Smooth muscle cell of the brain vasculature (primary cell): ENCODE data around the gene SRSF6.
A peak's percentile ranks its signal among the peaks of the same experiment; 100 is the strongest.
"Not testable (repeated sequence)": the region's sequence is repeated elsewhere in the genome, so short reads cannot be mapped to it uniquely, and the experiment has no call there.

Source experiments
- DNase-seq: peaks from one replicate; pipeline ENCODE4 v3.0.0-alpha.2; 2012; ENCODE audit warnings: low read depth, low spot score

SRSF6 gene

DNA sequence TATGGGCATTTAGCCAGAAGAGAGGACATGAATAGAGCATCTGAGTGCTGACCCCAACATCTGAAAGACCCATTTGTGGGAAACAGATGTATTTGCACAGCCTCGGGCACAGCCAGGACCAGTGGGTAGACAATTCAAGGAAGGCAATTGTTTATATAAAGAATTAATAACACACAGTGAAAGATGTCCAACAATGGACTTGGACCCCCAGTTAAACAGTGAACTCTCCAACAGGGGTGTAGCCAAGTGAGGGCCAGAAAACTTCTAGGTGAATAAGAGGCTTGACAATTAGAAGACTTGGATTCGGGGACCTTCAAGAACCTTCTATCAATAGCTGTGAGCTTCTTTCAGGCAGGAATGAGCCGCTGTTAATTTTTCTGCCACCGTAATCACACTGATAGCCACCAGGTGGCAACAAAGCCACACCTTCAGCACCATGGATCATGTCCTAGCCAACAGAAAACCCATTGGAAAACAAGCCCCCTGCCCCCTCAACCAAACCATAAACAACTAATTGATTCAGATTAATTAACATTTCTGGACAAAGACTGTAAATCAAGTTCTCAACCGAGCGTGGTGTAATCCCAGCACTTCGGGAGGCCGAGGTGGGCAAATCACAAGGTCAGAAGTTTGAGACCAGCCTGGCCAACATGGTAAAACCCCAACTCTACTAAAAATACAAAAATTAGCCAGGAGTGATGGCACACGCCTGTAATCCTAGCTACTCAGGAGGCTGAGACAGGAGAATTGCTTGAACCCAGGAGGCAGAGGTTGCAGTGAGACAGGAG is 8.8 kb upstream of the SRSF6 start:
- DNase-seq: no peak

DNA sequence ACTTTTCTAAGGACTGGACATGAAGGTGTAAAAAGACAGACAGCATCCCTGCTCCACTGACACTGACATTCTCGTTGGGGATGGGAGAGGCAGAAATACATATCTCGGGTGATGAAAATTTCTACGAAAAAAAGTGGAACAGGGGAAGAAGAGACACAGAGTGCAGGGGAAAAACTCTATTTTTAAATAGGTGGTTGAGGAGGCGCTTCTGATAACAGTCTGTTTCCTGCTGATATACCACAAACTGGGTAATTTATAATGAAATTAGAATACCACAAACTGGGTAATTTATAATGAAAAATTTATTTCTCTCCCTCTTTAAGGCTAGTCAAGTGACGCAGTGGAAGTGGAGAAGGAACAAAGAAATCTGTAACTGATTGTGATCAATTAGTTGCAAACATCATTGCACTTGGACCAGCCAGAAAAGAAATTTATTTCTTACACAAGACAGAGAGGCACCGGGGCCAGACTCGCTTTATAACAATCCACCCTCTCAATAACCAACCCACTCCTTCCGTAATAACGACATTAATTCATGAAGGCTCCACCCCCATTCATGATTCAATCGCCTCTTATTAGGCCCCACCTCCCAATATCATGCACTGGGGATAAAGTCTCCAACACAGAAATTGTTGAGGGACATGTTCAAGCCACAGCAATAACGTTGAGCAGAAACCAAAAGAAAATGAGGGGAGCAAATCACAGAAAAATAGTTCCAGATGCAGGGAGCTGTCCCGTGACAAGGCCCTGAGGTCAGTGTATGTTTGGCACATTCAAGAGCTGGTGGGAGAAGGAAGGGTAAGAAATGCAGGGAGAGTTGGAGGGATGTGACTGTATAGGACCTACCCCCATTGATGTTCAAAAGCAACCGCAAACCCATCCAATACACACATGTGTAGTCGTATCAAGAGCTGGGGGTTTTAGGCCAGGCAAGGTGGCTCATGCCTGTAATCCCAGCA is 6.6 kb upstream of the SRSF6 start:
- DNase-seq: no peak

DNA sequence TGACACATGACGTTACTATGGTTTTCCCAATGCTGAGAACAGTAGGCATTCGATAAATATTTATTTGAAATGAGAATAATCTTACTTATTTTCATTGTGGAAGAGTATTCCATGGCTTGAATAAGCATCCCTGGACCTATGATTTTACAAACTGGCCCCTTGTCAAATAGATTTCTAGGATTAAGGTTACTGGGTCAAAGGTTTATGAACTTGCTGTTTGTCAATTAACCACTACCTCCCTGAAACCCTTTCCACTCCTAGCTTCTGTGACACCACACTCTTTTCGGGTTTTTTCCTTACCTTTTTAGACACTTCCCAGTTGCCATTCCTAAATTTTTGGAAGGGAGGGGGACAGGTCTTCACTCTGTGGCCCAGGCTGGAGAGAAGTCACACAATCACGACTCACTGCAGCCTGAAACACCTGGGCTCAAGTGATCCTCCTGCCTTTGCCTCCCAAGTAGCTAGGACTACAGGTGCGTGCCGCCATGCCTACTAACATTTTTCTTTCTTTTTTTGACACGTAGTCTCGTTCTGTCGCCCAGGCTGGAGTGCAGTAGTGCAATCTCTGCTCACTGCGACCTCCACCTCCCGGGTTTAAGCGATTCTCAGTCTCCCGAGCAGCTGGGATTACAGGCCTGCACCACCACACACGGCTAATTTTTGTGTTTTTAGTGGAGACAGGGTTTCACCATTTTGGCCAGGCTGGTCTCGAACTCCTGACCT is 5.1 kb upstream of the SRSF6 start:
- DNase-seq: no peak

DNA sequence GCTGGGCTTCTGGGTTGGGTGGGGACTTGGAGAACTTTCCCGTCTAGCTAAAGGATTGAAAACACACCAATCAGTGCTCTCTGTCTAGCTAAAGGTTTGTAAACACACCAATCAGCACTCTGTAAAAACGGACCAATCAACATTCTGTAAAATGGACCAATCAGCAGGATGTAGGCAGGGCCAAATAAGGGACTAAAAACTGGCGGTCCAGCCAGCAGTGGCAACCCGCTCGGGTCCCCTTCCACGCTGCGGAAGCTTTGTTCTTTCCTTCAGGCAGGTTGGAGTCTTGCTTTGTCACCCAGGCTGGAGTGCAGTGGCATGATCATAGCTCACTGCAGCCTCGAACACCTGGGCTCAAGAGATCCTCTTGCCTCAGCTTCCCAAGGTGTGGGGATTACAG is 1.4 kb upstream of the SRSF6 start:
- not testable (repeated sequence) for DNase-seq

DNA sequence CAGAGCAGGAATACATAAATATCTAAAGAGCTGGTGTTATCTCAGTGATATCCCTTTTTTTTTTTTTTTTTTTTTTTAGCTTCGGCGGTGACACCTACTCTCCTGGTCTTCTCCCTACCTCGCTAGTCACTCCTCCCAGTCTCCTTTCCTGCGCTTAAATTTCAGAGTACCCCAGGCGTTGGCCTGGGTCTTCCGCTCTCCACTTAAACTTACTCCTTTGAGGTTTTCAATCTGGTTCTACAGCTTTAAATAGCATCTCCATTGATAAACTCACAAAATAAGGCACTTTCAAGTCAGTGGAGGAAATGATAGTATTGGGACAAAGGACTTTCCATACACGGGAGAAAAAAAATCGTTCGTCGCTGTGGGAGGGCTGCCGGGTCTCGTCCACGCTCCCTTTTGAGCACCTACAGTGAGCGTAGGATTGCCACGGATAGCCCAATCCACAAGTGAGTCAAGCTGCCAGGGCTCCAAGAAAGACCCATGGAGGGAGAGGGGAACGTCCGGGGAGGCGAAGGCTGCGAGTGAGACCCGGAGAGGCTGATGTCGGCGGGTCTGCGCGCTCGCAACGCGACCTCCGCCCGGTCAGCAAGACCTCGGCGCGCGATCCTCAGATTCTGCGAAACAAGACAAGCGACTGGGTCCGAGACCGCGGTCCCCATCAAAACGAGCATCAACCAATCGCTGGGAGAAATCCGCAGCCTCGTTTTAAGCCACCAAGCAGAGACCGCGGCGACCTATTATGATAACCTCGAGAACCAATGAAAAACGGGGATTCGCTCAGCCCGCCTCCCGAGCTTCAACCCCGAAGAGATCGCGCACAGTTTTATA is 672 bp upstream of the SRSF6 start:
- peak; percentile 85 for DNase-seq

DNA sequence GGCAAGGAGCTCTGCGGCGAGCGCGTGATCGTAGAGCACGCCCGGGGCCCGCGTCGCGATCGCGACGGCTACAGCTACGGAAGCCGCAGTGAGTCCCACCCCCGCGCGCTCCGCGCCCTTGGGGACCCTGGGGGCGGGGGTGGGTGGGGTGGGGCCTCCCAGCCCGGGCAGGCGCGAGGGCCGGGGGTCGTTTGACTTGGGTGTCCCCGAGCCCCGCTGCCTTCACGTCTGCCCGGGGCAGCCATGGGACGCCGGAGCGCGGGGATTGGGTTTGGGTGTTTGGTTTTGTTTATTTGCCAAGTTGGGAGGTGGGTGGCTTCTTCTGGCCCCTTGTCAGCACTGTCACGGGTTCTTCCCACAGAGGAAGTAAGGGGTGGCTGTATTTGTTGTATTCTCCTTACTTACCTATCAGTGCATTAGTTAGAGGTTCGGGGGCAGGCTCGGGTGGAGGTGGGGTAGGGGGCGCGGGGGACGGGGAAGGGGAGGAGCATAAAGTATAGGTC is 777 bp downstream of the SRSF6 start:
- DNase-seq: no peak

DNA sequence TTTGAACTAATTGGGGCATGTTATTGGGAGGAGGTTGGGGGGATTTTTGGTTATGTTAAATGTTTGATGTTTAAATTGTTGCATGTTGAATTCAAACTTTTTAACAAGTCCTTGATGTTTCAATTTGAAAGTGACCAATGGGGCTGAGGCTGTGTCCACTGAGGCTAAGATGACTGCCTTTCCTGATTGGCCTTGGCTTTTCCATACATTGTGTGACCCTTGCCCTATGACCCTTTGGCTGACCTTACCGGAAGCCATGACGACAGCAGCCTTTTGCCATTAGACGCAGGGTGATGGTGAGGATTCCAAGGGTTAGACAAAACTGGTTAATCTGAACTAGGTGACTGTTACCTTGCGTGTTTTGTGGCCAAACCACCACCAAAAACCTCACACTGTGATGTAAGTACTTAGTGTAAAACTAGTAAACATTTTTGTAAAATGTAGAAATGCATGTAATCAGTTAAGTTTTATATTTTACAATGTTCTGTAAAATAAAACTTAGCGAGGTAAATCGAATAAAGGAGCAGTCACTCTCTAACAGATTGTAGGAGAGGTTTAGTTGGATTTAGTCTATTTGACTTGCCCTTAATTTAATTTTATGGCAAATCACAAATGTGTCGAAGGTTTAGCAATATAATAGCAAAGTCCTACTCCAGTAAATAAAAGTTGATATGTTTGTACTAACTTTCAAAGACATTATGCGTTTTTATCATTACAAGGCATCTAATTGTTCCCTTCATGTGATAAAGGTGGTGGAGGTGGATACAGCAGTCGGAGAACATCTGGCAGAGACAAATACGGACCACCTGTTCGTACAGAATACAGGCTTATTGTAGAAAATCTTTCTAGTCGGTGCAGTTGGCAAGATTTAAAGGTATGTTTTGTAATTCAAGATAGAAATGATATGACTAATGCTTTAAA is 1.6 kb downstream of the SRSF6 start:
- no peak for DNase-seq

DNA sequence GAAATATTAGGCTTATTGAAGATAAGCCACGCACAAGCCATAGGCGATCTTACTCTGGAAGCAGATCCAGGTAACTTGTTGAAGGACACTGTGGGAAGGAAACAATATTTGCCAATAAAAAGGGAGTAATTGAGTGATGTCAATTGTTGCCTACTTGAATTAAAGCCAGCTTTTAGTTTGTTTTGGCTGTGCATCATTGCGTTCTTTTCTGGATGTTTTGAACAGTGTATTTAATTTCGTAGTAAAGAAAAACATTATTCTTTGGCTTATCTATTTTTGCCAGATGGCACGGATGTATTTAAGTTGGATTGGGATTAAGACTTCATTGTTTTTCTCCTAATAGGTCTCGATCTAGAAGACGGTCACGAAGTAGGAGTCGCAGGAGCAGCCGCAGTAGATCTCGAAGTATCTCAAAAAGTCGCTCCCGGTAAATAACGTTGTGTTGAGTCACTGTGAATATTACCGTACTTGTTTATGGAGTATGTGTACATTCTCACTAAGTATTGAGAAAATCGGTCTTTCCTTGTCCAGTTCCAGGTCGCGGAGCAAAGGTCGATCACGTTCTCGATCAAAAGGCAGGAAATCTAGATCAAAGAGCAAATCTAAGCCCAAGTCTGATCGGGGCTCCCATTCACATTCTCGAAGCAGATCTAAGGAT is 2.6 kb downstream of the SRSF6 start:
- no peak for DNase-seq

DNA sequence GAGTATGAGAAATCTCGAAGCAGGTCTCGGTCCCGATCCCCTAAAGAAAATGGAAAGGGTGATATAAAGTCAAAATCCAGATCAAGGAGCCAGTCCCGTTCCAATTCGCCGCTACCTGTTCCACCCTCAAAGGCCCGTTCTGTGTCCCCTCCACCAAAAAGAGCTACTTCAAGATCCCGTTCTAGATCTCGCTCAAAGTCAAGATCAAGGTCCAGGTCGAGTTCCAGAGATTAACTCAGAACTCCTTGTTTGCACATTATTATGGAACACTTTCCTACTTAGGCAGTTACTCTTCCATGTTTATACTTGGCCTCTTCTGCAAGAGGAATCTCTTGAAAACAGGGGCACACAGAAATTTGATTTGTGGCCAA is 3.1 kb downstream of the SRSF6 start:
- DNase-seq: no peak

DNA sequence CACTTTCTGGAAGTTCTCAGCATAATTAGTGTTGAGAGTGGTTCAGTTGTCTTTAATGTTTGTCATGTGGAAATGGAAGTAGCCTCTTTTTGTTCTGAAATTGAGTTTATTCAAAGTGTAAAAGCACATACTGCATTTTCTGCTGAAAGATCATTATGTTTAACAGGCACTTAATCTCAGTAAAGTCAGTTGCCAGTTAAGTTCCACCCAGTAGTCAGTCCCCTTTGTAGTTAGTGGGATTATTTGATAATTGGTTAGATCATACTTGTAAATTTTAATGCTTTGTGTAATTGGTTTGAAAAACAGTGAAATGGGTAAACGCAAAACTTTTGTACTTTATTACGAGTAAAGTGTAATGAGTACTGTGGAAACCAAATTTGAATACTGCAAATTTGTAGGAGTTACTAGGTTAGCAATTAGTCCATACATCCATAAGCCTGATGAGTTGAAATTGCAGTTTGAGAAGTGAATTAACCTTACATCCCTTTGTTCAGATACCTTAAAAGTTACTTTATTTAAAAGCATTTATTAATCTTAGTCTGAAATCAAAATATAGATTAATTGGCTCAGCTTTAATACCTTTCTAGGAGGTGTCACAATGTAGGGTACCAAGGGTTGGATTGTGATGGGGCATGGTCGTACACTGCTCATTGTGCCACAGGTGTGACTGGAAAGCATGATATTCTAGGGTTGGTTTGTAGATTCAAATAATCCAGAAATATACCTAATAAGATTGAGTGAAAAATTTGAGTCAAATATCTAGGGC is 4.4 kb downstream of the SRSF6 start:
- DNase-seq: no peak

DNA sequence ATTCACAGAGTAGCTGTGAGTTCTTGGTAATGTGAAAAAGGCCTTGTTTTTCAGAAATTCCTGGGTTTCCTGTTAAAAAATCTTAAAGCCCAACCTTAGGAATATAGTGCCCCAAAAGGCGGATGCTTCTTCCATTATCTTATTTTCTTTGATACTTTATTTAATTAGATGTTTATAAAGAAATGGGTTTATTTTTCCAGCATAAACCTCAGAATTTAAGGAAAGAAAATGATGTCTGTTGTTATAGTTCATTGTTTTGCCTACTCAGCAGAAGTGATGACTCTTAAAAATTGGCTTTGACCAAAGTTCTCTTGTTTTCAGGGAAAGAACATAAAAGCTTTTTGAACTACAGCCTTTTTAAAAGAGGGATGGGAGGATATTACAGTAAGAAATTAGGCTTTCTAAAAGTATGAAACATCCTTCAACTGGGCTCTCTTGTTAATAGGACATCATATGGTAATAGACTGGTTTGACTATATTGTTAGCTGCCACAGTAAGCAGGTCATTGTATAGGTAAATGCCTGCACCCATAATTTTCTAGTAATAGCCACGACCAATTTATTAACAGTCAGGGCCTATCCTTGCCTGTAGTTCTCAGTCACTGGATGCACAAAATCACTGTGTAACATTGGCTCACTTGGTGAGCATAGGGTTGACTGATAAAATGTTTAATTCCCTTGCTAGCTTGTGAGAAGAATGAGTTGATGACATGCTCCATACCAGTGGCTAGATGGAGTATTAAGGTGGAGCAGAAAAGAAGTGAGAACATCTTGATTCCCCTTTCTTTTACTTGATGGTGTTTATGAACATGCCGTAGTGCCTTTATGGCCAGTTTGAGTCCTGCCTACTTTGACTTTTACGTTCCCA is 5.2 kb downstream of the SRSF6 start:
- DNase-seq: no peak

DNA sequence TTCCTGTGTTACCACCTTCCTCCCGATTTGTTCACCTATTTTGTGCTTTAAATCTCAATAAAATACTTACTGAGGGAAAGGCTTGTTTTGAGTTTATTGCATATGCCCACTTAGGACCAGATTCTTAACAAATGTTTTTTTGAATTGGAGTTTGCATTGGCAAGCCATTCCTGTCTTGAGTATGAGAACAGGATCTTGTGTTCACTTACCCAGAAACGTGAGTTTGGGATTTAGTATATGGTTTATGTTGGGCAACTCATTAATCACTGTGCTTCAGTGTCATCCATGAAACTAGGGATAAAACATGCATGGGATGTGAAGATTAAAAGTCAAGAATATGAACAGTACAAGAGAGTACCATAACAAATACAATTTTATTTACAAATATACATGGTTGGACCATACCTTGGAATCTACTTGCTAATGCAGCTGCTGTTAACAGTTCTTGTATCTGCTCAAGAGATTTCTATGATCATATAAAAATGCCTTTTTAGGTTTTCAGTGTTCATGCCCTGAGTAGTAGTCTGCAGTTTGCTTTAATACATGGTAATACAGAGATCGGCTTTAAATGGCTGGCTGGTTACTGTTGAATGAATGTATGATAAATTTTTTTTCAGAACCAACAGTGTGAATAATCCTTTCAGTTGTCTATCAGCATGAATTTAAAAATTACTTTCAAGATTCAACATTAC is 6.0 kb downstream of the SRSF6 start:
- DNase-seq: no peak

DNA sequence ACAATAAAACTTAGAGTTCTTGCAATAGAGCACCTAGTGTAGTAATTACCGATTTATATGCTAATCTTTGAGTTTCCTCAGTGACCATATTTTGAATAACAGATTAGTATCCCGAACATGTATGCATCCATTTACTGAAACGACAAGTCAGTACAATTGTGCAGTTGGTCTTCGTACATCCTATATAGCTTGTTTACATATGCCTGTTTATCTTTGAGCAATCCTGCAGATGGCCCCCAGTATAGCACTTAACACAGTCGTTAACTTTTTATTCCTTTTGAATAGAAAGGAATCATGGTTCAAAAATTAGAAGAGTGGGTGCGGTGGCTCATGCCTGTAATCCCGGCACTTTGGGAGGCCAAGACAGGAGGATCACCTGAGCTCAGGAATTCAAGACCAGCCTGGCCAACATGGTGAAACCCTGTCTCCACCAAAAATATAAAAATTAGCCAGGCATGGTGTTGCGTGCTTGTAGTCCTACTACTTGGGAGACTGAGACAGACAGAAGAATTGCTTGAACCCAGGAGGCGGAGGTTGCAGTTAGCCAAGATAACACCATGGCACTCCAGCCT is 6.6 kb downstream of the SRSF6 start:
- no peak for DNase-seq

DNA sequence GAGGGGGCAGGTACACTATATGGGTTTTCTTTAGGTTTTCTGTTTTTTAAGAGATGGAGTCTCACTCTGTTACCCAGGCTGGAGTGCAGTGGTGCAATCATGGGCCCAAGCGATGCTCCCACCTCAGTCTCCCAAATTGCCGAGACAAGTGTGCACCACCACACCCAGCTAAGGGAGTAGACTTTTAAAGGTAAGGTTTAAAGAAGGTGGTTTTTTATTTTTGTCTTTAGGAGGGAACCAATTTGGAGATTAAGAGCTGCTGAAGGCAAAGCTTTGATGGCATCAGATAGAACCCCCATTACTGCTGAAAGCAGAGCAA is 7.9 kb downstream of the SRSF6 start:
- DNase-seq: no peak

DNA sequence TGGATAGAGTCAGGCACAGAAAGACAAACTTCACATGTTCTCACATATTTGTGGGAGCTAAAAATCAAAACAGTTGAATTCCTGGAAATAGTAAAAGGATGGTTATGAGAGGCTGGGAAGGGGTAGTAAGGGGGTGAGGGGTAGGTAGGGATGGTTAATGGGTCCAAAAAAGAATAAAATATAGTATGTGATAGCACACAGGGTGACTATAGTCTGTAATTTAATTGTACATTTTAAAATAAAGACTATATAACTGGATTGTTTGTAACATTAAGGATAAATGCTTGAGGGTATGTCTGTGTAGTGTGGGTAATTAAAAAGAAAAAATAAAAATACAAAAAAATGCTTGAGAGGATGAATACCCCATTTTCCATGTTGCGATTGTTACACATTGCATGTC is 9.9 kb downstream of the SRSF6 start:
- no peak for DNase-seq

DNA sequence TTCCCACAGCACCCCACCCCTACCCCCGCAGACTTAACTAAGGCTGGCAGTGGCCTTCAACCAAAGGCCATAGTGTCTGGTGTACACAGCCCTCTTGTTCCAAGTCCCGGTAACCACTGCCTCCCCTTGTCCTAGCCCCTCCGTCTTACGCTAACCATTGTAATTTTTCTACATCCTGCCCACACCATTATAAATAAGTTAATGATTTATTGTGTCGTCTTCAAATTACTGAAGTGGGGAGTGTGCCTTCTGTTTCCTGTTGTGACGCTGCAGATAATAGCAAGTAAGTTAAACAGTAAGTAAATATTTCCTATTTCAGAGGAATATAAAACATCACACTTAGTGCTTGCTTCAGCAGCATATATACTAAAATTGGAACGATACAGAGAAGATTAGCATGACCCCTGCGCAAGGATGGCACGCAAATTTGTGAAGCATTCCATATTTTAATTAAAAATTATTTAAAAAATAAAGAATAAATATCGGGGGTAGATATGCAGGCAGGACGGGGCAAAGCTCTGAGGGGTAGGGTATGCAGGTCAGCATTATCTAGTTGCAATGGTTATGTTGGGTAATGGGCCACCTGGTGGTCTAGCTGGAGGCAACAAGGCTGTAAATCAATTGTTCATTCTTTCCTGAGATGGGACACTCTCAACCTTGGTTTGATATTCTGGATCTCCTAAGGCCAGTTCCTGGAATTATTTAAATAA is 15.1 kb downstream of the SRSF6 start:
- DNase-seq: no peak

DNA sequence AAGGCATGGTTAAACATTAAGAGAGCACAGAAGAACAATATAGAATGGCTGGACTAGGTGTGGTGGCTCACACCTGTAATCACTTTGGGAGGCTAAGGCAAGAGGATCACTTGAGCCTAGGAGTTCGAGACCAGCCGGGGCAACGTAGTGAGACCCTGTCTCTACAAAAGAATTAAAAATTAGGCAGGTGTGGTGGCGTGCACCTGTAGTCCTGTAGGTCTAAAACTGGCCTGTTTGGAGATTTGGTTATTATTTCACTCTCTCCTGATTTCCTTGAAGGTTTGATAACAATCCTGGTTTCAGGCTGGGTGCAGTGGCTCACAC is 15.6 kb downstream of the SRSF6 start:
- no peak for DNase-seq
